Measurements from ENCODE around the gene MBP.

Gene MBP

GRCh38 chr18:76988031-76988826, 144.4 kb downstream of the MBP start:
- no peak for TF ChIP-seq CTCF (IDR thresholded peaks at IDR 0.05; ENCODE audit: unreplicated experiment in 3 of 3)
- no peaks in the 10 kb centered on the region for H3K9me3 Mint-ChIP-seq
- peaks cover 11% of the 10 kb centered on the region for H3K27me3 Mint-ChIP-seq (ENCODE audit: low read depth)
- peak overlapping the region in 1 of 3 experiments; percentile 28 for H3K4me3 Mint-ChIP-seq
- no peaks in the 10 kb centered on the region for H3K36me3 Mint-ChIP-seq (ENCODE audit: low read depth)
- H3K4me1 Mint-ChIP-seq = peaks cover 9% of the 10 kb centered on the region
- peak overlapping the region; percentile 11 to 92 (median 37) for H3K27ac Mint-ChIP-seq

DNA sequence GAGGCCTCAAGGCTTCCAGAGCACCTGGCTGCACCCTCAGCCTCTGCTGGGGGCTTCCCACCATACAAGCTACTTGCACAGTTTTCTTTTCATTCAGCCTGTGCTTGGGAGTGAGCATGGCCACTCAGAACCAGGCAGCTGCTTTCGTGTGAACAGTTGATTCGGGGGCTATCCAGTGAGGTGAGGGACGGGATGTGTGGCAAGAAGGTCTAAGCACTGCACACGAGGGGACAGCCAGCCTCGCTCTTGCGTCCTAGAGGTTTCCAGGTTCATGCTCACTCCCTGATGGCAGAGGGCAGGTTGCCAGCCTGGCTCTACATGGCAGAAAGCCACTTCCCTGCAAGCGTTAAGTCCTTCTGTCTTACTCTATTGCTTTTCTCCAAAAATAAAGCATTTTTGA, 146.2 kb downstream of the MBP start:
- Mint-ChIP-seq H3K4me3 (no peak overlapping the region), H3K9me3 (no peaks in the 10 kb centered on the region), H3K36me3 (ENCODE audit: low read depth) (no peaks in the 10 kb centered on the region), H3K27ac (peak overlapping the region; percentile 26 to 84 (median 51)), H3K4me1 (peaks cover 26% of the 10 kb centered on the region), H3K27me3 (ENCODE audit: low read depth) (peaks cover 11% of the 10 kb centered on the region)
- TF ChIP-seq CTCF (IDR thresholded peaks at IDR 0.05; ENCODE audit: unreplicated experiment in 3 of 3) = no peak

DNA sequence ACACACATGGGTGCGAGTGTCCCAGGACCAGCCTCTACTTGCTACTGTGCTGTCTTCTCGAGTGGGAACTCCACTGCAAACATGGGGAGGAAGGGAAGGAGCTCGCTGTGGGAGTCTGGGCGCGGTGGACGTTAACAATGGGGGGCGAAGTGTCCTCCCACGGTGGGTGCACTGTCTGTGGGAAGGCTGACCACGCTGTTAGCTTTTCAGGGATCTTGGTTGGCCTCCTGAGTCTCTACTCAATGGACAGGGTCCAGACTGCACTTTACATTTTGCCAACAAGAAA, 146.7 kb downstream of the MBP start:
- Mint-ChIP-seq H3K4me3 (no peak overlapping the region), H3K27me3 (ENCODE audit: low read depth) (peaks cover 5% of the 10 kb centered on the region), H3K4me1 (peaks cover 31% of the 10 kb centered on the region), H3K9me3 (no peaks in the 10 kb centered on the region), H3K27ac (peak overlapping the region in 2 of 3 experiments; percentile 22 to 84), H3K36me3 (ENCODE audit: low read depth) (no peaks in the 10 kb centered on the region)
- TF ChIP-seq CTCF (IDR thresholded peaks at IDR 0.05; ENCODE audit: unreplicated experiment in 3 of 3) = no peak

DNA sequence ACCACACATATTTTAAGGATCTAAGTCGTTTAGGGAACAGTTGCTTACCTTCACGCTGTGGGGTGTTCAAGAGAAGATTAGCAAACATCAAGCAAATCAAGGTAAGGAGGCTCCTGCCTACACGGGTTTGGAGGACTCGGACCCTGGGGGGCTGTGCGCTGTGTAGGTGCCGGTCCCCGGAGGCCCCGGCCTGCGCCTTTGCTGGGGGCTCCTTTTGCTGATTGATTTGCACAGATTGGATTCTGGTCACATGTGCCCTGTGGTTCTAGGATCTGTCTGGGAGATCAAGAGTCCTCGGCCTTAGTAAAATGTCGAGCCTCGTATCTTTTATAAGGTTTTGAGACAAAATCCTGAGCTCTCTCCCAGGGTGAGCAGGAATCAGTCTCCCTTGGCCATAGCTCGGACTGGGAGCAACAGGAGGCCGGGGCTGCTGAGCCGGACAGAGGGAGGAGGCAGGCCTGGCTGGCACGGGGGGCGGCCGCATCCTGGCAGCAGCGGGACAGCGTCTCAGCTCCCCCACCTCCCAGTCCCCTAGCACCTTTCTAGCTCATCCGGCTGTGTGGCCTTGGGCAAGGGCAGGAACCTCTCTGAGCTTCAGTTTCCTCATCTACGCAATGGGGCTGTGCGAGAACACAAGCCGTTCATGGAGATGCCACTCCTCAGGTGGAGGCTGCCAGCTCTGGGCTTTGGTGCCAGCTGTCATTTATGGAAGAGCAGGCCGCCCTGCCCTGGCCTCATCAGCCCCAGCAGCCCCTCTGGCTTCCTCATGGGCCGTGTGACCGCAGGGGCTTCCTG, 147.2 kb downstream of the MBP start:
- Mint-ChIP-seq H3K4me3 (no peak overlapping the region), H3K4me1 (peaks cover 37% of the 10 kb centered on the region), H3K27me3 (ENCODE audit: low read depth) (peaks cover 4% of the 10 kb centered on the region), H3K36me3 (ENCODE audit: low read depth) (no peaks in the 10 kb centered on the region), H3K9me3 (no peaks in the 10 kb centered on the region), H3K27ac (no peak overlapping the region)
- no peak for TF ChIP-seq CTCF (IDR thresholded peaks at IDR 0.05; ENCODE audit: unreplicated experiment in 3 of 3)

DNA sequence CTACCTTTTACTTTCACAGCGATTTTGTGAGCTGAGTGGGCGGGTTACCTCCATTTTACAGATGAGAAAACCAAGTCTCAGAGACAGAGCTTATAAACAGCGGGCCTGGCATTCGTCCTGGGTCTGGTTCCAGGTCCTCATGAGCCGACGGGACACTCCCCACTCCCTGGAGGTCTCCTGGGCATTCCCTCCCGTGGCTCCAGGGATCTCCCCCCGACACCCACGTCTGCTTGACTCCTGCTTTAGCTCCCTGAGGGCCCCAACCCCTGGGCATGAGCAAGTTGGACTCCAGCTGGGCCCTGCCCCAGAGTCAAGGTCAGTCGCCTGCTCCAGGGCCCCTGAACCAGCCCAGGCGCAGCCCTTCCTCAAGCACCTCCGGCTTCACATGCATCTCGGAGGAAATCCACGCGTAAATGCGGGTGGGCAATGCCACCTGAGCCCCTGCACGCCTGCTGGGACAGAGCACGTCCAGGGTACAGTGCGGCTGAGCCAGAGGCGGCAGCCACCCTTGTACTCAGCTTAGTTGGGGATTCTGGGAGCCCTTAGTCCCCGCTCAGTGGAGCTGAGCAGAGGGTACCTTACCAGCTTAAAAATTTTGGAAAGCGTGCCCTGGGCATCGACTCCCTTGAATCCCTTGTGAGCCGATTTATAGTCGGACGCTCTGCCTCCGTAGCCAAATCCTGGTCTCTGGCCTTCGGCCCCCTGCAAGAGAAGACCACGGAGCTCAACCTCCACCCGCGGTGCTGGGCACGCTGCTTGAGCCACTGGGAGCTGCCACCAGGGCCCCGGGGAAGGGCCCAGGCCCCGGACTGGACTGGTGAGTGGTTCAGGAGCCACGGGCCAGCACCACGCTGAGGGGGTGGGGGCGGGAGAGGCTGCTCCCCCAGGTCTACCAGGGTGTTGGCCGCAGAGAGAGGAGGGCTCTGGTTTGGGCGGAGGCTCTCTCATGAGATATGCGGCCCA, 148.1 kb downstream of the MBP start:
- no peak overlapping the region for H3K4me3 Mint-ChIP-seq
- peaks cover 4% of the 10 kb centered on the region for H3K27me3 Mint-ChIP-seq (ENCODE audit: low read depth)
- TF ChIP-seq CTCF (IDR thresholded peaks at IDR 0.05; ENCODE audit: unreplicated experiment in 3 of 3) = no peak
- no peaks in the 10 kb centered on the region for H3K9me3 Mint-ChIP-seq
- peaks cover 45% of the 10 kb centered on the region for H3K4me1 Mint-ChIP-seq
- no peaks in the 10 kb centered on the region for H3K36me3 Mint-ChIP-seq (ENCODE audit: low read depth)
- H3K27ac Mint-ChIP-seq = no peak overlapping the region

Data from nephron (organoid).